ENCODE measurements around the gene FHIP1A. TPM values are rescaled to one million over a fixed set of nuclear protein-coding genes. Genes with fewer than 3 reads are reported as not detected.

Gene FHIP1A
- polyA plus RNA-seq, 1 of the 3 experiments (the other 2 are of a cell fraction): 1.3 TPM

DNA sequence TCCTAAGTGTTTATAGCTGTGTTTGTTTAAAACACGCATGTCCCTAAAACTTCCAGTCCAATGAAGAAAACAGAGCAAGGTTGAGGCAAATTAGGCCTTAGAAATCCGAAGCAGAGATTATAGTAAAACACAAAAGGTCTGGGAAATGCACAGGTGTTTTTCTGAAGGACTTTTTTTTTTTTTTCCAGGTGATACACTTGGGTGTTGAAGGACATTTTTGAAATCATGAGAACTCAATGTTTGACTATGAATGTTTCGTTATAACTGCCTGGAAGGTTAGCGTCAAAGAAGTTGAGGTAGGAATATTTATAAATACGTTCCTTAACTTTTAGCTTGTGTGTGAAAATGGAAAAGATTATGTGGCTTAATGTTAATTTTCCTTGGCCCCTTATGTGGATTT, 45.5 kb downstream of the FHIP1A start:
- Histone ChIP-seq H3K4me3 (ENCODE audit: low read depth in 2 of 2, low read length in 1 of 2) (no peak overlapping the region), H3K4me2 (no peak overlapping the region), H3K9me2 (no peaks in the 10 kb centered on the region; the same call in 1 of the 2 replicates), H3K9me3 (no peaks in the 10 kb centered on the region), H3K27ac (ENCODE audit: low read depth in 2 of 2, low read length in 1 of 2) (no peak overlapping the region), H3K79me2 (ENCODE audit: insufficient read depth) (no peaks in the 10 kb centered on the region), H2AFZ (ENCODE audit: low read depth) (no peak overlapping the region), H3K4me1 (ENCODE audit: control insufficient read depth in 1 of 2, insufficient read depth in 2 of 2, low read depth in 1 of 2, low read length in 1 of 2) (no peaks in the 10 kb centered on the region; a peak in 1 of 4 replicates), H3F3A (replicated peaks; ENCODE audit: insufficient read depth) (no peaks in the 10 kb centered on the region), H4K20me1 (ENCODE audit: insufficient read depth) (no peaks in the 10 kb centered on the region), H3K27me3 (ENCODE audit: insufficient read depth) (no peaks in the 10 kb centered on the region), H3K36me3 (replicated peaks in 1 of 2; ENCODE audit: control insufficient read depth in 1 of 2, insufficient read depth in 2 of 2, low read length in 1 of 2) (no peaks in the 10 kb centered on the region), H3K9ac (no peak overlapping the region)
- 85% methylated on average over 5 of the region's 5 CpGs for WGBS (ENCODE audit: low lambda C conversion rate)
- POLR2A ChIA-PET: no interaction called here
- TF ChIP-seq TAF1 (IDR thresholded peaks at IDR 0.05; ENCODE audit: borderline replicate concordance, low read depth, low read length) (no peak), JUND (IDR thresholded peaks at IDR 0.05) (no peak), RFX5 (IDR thresholded peaks at IDR 0.05; ENCODE audit: low read length) (no peak), SMC3 (IDR thresholded peaks at IDR 0.05; ENCODE audit: low read depth, low read length) (no peak), CHD2 (IDR thresholded peaks at IDR 0.05; ENCODE audit: low read length, partially characterized antibody) (no peak), GABPA (IDR thresholded peaks at IDR 0.05; ENCODE audit: low read depth) (no peak), ELF1 (IDR thresholded peaks at IDR 0.05) (no peak), RXRA (IDR thresholded peaks at IDR 0.05; ENCODE audit: borderline replicate concordance, low read depth) (no peak), FOXJ3 (CRISPR knock-in tag; IDR thresholded peaks at IDR 0.05) (no peak), NFIC (IDR thresholded peaks at IDR 0.05; ENCODE audit: borderline replicate concordance) (no peak), GATA2 (CRISPR knock-in tag; IDR thresholded peaks at IDR 0.05) (no peak), YY1 (IDR thresholded peaks at IDR 0.05; ENCODE audit: low read depth) (no peak), TCF12 (IDR thresholded peaks at IDR 0.05) (no peak)
- TF ChIP-seq, protein P1, sequence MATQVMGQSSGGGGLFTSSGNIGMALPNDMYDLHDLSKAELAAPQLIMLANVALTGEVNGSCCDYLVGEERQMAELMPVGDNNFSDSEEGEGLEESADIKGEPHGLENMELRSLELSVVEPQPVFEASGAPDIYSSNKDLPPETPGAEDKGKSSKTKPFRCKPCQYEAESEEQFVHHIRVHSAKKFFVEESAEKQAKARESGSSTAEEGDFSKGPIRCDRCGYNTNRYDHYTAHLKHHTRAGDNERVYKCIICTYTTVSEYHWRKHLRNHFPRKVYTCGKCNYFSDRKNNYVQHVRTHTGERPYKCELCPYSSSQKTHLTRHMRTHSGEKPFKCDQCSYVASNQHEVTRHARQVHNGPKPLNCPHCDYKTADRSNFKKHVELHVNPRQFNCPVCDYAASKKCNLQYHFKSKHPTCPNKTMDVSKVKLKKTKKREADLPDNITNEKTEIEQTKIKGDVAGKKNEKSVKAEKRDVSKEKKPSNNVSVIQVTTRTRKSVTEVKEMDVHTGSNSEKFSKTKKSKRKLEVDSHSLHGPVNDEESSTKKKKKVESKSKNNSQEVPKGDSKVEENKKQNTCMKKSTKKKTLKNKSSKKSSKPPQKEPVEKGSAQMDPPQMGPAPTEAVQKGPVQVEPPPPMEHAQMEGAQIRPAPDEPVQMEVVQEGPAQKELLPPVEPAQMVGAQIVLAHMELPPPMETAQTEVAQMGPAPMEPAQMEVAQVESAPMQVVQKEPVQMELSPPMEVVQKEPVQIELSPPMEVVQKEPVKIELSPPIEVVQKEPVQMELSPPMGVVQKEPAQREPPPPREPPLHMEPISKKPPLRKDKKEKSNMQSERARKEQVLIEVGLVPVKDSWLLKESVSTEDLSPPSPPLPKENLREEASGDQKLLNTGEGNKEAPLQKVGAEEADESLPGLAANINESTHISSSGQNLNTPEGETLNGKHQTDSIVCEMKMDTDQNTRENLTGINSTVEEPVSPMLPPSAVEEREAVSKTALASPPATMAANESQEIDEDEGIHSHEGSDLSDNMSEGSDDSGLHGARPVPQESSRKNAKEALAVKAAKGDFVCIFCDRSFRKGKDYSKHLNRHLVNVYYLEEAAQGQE (IDR thresholded peaks at IDR 0.05; ENCODE audit: low read depth, low read length): no peak
- TF ChIP-seq, protein P2, sequence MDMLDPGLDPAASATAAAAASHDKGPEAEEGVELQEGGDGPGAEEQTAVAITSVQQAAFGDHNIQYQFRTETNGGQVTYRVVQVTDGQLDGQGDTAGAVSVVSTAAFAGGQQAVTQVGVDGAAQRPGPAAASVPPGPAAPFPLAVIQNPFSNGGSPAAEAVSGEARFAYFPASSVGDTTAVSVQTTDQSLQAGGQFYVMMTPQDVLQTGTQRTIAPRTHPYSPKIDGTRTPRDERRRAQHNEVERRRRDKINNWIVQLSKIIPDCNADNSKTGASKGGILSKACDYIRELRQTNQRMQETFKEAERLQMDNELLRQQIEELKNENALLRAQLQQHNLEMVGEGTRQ (IDR thresholded peaks at IDR 0.05; ENCODE audit: borderline replicate concordance, low read depth, low read length): no peak
- CTCF ChIA-PET: interaction anchor here (1.4 kb wide), 1 partner anchor 16 kb away, joined by 3 read pairs; no protein-coding TSS in a partner anchor
- DNase-seq: no peak

DNA sequence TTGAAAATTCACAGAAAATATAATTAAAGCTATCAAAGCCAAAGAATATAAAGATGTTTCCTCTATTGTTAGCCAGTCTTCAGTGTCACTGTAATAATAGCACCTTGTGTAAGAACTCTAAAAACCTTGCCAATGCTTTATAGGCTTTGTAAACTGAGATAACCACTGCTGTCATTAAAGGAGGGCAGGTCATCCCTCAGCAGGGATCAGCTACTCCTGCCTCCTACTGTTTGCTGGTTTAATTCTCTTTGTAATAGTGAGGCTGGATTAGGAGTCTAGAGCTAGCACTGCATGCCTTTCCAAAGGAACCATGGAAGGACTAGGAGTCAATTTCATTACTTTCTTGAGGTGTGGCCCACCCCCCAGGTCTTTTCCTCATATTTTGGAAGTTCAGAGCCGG, 46.2 kb downstream of the FHIP1A start:
- POLR2A ChIA-PET: no interaction called here
- WGBS (ENCODE audit: low lambda C conversion rate): 67% methylated on average over 1 of the region's 1 CpG
- no peaks in the 10 kb centered on the region for H4K20me1 ChIP-seq (ENCODE audit: insufficient read depth)

More for the DNA sequence above, 46.2 kb downstream of the FHIP1A start:
- Histone ChIP-seq H3K9me2 (no peaks in the 10 kb centered on the region; the same call in 1 of the 2 replicates), H3K4me2 (no peak overlapping the region), H3K9me3 (no peaks in the 10 kb centered on the region), H3K36me3 (replicated peaks in 1 of 2; ENCODE audit: control insufficient read depth in 1 of 2, insufficient read depth in 2 of 2, low read length in 1 of 2) (no peaks in the 10 kb centered on the region), H3K27me3 (ENCODE audit: insufficient read depth) (no peaks in the 10 kb centered on the region), H3K4me1 (ENCODE audit: control insufficient read depth in 1 of 2, insufficient read depth in 2 of 2, low read depth in 1 of 2, low read length in 1 of 2) (peaks cover 0 to 3% of the 10 kb centered on the region in 2 experiments; a peak in 1 of 4 replicates), H2AFZ (ENCODE audit: low read depth) (no peak overlapping the region), H3K27ac (ENCODE audit: low read depth in 2 of 2, low read length in 1 of 2) (no peak overlapping the region), H3K4me3 (ENCODE audit: low read depth in 2 of 2, low read length in 1 of 2) (no peak overlapping the region), H3K79me2 (ENCODE audit: insufficient read depth) (no peaks in the 10 kb centered on the region), H3K9ac (no peak overlapping the region), H3F3A (replicated peaks; ENCODE audit: insufficient read depth) (no peaks in the 10 kb centered on the region)
- DNase-seq: no peak
- no peak for TF ChIP-seq SMC3 (IDR thresholded peaks at IDR 0.05; ENCODE audit: low read depth, low read length)
- CTCF ChIA-PET: interaction anchor here (1.0 to 1.4 kb wide), 2 partner anchors 17 to 46 kb away, joined by 3 read pairs; no protein-coding TSS in a partner anchor

All from SK-N-SH (cell line).